A673 (cell line): ENCODE data around the gene L3MBTL3.

Experiments
- CTCF ChIP-seq: fragments of 300-800, 200-600 bp; sonication (generic); conservative IDR thresholded peaks from 2 replicates; pipeline ENCODE4 v1.5.1; 2017; ENCODE audit warnings: low read depth, mild to moderate bottlenecking, antibody characterized with exemption, low read length, moderate library complexity, mixed read lengths
- EZH2 ChIP-seq: fragments of 200-600 bp; sonication (generic); IDR thresholded peaks from 2 replicates; pipeline ENCODE4 v1.6.1; 2017; ENCODE audit warnings: borderline replicate concordance, low read depth, mild to moderate bottlenecking, mixed read lengths, antibody characterized with exemption, low read length; ENCODE audit not compliant: poor library complexity, severe bottlenecking

GRCh38 chr6:129989396-129989795 lies 29.0 kb upstream of the L3MBTL3 start:
- TF ChIP-seq CTCF (no peak), EZH2 (no peak)
